NCI-H2029 treated with DMSO at 0.1 percent for 48 hours (cell line): ENCODE data around the gene OSBPL8.

Experiments
- DNase-seq: peaks from one replicate; lab custom pipeline; 2025; lab: John Stamatoyannopoulos, UW

OSBPL8 gene

DNA sequence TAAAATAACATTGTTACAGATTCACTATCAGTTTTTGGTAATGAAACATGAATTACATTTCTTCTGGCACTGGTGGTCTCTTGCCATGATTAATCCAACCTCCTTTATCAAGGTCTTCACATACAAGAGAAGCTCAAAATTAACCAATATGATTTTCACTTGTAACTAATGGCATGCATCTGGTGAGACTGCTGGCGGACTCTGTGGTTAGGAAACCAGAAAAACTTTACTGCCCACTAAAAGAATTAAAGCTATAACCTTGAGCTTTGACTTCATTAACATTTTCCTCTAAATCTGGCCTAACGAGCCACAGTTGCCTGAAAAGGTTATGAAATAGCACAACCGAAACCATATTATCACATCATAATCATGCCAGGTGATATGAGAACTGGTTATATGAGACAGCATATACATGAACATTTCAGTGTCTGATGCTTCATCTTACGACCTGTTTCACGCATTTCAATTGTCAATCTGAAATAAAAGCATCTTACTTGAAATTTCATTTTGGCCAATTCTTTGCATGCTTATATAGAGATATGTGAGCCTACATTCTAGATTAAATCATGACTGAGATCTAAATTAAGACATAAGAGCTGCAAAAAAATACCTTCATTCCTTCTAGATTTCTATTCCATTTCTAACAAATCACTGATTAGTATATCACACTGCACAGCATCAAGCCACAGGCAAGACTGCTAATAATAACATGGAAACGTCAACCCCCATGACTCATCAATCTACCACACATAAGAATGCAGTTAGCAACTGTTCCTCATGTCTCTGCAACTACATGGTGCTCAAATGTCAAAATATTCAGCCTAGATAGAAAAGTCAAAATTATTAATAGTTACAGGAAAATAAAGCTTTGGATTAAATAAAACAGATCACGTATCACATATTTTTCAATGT, 89.3 kb downstream of the OSBPL8 start:
- DNase-seq, result no peak

DNA sequence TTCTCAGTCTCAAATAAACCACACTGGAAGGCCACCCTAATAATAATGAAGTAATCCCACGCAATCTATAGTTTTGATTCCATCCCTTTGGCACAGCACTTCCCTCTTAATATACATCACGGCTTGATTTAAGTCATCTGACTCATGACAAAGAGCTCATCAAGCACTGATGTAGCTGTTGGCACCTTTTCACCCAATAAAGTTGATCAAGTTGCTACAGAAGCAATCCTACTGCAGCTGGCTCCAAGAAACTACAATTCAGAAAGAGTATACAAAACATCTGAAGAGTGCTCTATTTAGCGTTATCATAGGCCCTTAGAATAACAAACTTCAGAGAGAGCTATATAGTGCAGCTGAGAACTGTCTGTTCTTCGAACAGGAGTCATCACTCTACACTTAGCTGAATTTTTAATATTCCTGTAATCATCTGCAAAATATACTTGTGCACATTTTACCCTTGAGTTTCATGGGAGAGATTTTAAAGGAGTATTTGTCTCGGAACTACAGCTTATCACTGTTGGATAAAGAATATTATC, 94.9 kb downstream of the OSBPL8 start:
- no peak for DNase-seq

DNA sequence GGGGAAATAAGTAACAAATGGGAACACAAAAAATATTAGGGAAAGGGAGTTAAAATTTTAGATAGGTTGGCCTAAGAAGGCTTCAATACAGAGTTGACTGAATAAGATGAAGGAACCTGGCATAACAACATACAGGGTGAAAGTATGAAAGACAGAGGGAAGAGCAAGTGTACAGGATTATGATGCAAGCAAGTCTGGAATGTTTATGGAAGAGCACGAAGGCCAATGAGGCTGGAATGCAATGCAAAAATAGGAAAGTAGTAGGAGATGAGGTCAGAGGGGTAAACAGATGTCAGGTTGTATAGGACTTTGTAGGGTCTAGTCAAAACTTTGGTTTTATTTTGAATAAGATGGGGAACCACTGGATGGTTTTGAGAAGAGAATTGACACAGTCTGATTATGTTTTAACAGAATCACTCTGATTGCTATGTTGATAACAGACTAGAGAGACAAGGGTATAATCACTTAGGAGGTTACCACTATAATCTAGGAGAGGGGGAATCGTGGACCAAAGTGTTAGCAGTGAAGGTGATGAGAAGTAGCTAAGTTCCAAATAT, 96.8 kb downstream of the OSBPL8 start:
- DNase-seq, result no peak

DNA sequence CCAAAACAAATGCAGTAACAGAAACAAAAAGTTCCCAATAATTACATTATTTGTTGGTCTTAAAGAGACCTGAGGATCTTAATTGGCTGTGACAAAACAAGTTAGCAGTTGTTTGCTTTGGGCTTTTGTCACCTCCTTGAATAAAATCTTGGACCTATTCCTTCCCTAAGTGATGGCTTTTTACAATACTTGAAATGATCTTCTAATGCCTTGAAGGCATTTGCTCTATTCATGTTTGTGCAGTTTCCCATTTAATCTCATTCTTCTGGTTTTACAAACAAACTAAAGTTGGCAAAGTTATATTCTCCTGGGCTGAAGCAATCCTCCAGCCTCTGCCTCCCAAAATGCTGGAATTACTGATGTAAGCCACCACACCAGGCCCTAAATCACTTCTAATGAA, 98.8 kb downstream of the OSBPL8 start:
- DNase-seq, result no peak

DNA sequence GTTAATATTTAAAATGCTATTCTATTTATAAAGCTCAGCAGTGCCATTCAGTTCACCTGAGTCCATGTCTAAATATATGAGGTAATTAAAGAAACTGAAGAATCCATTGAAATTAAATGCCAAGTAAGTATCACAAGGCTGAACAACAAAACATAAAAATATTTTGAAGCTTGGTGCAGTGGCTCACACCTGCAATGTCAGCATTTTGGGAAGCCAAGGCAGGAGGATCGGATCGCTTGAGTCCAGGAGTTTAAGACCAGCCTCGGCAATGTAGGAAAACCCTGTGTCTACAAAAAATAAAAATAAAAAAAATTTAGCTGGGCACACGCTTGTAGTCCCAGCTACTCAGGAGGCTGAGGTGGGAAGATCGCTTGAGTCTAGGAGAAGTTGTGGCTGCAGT, 101.8 kb downstream of the OSBPL8 start:
- no peak for DNase-seq

DNA sequence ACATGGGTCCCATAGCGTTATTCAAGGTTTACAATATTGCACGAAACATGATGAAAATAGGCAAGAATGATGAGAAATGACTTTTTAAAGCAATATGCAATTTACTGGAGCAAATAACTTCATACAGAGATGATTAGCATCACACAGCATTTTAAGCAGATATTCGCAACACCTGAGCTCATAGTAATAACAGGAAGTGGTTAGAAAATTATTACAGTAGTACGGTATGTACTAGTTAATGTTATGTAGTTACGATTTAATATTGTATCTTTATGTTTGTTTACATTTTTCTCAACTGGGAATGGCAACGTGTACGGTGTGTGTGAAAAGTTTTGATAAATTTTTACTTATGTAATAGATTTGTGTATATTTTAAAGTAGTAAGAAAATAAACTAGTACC, 102.6 kb downstream of the OSBPL8 start:
- no peak for DNase-seq

DNA sequence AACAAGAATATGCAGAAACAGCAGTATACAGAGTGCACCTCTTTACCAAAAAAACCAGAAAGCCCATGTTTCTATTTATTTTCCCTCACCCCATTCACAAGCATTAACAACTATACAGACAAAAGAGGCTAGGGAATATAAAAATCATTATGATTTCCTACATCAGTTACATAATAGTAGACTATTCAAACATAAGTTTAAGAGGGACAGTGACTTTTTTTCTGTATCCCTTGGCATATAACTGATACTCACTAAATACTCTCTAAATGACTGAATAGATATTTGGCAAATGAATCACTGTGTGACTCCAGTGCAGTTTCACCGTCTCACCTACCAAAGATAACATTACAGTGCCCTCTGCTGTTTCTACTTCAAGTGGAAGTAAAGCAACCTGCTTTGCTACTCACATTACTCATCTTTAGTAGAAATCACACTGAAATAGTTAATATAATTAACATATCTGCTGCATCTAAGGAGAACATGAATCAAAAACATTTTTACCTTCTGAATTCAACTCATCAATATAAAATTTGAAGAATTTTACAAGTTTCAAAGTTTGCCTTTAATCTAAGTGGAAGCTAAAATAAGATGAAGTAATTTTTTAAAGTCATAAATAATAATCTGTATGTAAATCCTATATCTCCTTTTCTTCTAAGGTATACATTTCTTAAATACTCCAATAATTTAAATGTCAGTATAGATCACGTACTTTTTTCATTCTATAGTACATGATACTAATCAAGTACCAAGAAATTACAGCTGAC, 103.8 kb downstream of the OSBPL8 start:
- peak; percentile 37 for DNase-seq

DNA sequence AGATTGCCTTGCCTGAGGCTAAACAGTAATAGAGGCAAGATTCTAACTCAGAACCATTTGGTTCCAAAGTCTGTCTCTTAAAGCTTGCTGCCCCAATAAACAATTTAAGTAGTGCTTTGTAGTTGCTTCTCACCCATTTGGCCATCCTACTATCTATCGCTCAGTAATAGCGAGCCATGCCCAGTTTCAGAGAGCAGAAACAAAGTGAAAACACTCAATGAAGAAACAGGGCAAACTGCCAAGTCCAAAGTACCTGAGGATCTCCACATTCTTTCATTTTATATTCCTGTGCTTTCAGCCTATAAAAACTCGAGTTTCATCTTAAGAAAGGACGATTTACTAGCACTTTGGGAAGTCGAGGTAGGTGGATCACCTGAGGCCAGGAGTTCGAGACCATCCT, 108.0 kb downstream of the OSBPL8 start:
- DNase-seq, result no peak

DNA sequence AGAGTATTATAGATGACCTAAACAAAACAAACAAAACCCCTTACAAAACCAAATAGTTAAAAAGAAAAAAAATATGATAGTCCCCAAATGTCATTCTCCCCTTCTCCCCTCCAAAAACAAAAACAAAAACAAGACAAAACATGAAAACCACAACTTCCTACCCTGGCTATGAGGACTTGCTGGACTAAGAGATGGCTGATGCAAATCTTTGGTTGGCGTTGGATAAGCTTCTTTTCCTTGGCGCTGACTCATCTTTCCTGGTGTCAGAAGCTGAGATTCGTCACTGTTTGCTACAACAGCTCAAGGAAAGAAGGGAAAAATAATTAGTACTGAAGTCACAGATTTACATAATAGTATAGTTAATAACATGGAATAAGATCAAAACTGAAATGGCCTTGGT, 108.9 kb downstream of the OSBPL8 start:
- no peak for DNase-seq

DNA sequence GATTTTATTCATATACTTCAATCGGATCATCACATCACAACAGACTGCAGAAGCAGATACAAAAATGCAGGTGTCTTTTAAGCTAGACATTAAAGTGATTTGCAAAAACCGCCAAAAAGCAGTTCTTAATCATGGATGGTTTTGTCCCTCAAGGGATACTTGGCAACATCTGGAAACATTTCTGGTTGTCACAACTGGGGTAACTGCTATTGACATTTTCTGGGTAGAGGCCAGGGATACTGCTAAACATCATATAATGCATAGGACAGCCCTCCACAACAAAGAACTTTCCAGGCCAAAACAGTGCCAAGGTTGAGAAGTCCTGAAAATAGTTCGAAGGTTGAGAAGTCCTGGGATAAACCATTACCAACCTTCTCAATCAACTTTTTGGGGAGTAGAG, 109.6 kb downstream of the OSBPL8 start:
- DNase-seq, result no peak

DNA sequence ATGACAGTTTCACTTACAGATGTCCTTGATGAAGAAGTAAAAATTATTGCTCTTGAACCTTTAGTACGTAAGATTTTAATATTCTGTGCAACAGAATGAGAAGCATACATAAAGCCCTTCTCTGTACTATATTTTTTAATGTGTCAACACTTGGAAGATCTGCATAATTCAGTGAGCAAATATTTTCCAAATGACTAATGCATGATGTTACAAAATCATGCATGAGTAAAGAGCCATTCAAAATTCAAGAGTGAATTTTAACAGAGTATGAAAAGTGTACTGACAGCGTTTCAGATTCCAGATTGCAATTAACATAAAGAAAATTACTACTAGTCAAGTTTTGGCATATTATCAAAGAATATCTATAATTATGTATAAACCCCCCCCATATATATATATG, 110.0 kb downstream of the OSBPL8 start:
- no peak for DNase-seq

DNA sequence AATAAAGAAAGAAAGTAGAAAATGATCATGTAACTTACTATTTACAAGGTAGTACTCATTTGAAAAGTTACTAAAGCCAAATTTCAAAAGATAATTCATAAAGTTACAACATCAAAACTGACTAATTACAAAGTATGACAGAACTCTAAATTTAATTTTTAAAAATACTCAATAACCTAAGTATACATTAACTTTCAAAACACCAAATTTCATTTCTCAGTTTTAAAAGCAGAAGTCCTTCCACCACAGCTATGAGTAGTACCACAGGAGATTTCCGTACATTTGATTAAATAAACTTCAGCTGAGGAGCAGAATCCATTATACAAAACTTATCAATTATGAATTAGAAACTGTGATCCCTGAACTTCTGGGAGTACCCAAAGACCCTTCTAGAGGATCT, 110.6 kb downstream of the OSBPL8 start:
- DNase-seq, result no peak

DNA sequence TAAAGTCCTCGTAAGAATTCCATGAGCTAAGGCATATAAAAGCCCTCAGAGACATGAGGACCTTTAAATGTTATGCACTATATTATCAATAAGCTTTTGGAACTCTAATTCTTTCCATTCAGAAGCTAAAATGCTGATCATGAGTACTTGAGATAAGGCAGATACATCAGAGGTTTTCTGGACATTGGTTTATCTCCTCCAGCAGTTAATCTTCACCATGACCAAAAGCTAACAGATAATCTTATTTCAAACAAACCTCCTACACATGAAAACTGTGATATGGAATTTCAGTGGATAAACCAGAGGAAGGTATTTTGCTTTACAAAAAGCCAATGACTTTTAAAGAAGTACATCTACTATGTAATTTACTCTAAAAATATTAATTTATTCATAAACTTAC, 113.5 kb downstream of the OSBPL8 start:
- no peak for DNase-seq

DNA sequence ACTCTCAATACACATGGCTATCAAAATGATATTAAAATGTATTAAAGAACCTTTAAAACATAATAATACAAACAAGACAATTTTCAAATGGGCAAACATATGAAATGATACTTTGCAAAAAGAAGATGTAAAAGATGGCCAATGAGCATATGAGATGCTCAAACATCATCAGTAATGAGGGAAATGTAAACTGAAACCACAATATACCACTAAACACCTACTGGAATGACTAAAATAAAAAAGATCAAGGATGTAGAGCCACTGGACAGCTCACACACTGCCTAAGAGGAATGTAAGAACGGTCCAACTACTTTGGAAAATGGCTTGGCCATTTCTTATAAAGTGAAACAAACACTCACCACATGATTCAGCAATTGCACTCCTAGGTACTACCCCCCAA, 114.1 kb downstream of the OSBPL8 start:
- no peak for DNase-seq

DNA sequence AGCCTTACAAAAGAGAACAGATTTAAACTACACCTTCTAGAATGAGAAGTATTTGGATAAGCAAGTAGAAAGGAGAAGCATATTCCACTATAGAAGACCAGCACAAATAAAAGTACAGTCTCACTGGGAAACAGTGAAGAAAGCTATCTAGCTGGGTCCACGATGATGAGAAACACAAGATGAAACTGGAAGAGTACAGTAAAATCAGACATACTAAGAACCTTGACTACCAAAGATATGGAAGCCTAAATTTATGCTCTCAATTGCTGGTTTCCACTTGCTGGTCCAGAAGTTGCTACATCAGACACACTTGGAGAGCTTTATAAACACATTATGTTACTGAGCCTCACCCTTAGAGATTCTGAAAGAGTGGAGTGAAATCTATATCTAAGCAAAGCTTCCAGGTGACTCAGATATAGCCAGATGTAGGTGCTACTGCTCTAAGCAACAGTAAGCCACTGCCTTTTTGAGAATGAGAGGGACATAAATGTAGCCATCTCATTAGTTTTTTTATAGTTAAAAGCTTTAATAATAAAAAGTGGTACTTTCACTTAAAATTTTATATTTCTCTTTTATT, 115.1 kb downstream of the OSBPL8 start:
- DNase-seq, result no peak

DNA sequence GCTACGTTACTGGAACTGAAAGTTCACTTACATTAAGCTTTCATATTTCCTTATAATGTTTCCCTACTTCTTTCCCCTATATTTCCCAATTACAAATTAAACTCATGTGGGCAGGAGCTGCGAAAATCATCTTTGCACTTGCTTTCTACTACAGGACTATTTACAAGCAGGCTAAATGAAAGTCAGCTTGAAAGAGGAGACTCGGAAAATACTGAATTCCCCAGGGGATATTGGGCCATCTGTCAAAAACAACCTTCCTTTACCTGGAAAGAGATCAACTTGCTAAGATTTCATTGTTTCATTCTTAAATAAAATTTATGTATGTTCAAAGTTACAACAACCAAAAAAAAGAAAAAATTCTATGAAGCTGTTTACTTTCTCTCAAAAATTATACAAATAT, 118.6 kb downstream of the OSBPL8 start:
- DNase-seq, result no peak

DNA sequence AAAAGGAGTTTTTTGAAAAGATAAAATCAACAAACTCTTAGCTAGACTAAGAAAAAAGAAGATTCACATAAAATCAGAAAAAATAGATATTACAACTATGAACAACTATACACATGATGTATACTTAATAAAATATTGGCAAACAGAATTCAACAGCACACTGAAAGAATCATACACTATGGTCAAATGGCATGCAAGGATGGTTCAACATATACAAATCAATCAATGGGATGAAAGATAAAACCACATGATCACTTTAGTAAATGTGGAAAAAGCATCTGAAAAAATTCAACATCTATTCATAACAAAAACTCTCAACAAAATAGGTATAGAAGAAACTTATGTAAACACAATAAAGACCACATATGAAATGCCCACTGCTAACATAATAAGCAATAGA, 126.8 kb downstream of the OSBPL8 start:
- DNase-seq, result no peak

DNA sequence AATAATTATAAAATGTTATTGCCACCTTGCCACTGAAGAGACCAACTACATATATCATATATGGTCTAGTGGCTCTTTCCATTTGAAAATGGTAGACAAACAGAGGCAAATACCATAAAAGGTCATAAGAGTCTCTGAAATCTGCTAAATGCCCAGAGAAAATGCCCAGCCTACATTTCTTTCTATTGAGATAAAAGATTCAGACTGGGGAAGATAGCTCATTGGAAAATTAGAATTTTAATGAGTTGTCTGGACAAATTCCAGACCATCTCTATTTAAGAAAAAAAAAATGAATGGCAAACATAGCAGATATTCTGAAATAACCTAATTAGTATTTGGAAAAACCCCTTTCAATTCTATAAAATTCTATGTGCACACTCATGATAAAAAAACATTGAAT, 131.5 kb downstream of the OSBPL8 start:
- DNase-seq, result no peak

DNA sequence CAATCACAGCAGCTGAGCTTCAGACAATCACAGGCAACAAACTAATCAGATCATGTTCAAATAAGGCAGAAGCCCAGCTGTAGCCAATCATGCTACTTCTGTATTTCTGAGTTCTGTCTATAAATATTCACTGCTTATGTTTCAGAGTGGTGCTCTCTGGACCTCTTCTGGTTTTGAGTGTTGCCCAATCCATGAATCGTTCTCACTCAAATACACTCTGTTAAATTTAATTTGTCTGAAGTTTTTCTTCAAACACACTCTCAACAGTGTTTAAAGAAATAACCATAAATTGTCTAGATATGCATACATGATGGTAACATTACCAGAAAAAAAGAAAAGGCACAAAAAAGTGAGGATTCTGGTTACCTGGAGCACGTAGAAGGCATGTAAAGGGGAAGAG, 133.4 kb downstream of the OSBPL8 start:
- no peak for DNase-seq

DNA sequence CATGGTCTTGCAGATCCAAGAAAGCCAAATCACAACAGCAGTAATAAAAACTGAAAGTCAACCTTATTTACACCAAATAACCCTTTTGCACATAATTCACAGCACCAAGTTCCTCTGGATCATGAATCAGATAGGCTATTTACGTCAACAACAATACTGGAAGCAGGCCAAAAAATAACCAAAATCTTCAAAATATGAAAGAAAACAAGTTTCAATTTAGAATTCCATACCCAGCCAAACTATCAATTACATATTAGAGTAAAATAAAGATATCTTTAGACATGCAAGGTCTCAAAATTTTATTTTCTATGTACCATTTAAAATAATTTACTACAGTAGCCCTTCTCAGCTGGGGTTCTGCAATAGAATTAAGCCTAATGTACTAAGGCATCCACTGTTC, 134.6 kb downstream of the OSBPL8 start:
- no peak for DNase-seq

DNA sequence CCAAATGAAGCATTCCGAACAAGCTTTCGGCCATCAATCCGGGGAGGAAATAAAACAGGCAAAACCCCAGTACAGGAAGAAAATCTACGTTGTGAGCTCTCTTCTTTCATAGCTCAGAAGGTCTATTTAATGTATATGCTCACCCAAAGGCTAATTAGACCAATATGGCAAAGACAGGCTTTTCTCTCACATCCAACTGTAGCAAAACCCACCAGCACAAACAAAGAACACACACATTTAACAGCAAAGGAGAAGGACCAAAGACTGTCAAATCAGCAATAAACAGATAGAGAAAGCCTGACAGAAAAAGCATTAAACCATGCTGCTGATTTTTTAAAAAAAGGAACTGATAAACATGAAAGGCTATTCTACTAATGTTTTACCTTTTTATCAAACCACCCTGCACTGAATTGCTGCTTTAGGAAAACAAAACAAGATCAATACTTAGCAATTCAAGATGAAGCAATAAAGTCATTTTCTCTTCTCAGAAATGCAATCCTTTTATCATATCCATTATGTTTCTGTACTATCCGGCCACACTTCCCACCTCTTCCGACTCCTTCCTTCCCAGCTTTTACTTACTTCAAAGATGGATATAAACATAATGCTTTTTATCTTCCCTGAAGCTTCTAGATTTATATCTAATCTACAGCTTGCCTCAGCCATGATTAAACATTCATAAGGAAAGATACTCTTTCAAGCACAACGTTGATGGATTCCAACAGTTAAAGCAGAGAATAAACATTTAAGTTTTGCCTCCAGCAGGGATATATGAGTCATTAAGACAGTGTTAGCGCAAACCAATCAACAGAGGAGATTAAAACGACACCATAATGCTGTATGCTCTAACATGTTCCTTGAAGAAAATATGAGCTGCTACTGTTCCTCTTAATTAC, 136.8 kb downstream of the OSBPL8 start:
- DNase-seq, result no peak
